ENCODE results near the gene LENG8. TPM values are rescaled to one million over a fixed set of nuclear protein-coding genes. Genes with fewer than 3 reads are reported as not detected.
A peak's percentile ranks its signal among the peaks of the same experiment; 100 is the strongest.

Gene LENG8
- total RNA-seq, 1 donor from 2014 or later, result 196 TPM

DNA sequence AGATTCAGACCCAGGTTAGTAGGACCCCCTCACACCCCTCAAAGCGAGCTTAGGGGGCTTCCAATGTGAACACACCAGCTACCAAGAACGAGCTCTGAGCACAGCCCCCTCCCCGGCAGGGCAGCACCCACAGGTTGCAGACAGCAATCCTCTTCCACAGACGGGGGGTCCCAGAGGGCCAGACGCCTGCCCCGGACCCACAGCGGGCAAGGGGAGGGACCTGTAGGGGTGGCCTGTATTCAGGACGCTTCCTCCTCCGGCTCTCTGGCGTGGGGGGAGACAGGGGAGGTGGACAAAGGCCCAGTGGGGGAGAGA is 29.0 kb upstream of the LENG8 start:
- H3K27me3 Mint-ChIP-seq, result peaks cover 43% of the 10 kb centered on the region
- no peak overlapping the region for H3K27ac Mint-ChIP-seq
- no peaks in the 10 kb centered on the region for H3K9me3 Mint-ChIP-seq
- H3K4me1 Mint-ChIP-seq (ENCODE audit: unreplicated experiment), result peaks cover 20% of the 10 kb centered on the region
- H3K36me3 Mint-ChIP-seq, result peaks cover 5% of the 10 kb centered on the region
- TF ChIP-seq, protein P1, sequence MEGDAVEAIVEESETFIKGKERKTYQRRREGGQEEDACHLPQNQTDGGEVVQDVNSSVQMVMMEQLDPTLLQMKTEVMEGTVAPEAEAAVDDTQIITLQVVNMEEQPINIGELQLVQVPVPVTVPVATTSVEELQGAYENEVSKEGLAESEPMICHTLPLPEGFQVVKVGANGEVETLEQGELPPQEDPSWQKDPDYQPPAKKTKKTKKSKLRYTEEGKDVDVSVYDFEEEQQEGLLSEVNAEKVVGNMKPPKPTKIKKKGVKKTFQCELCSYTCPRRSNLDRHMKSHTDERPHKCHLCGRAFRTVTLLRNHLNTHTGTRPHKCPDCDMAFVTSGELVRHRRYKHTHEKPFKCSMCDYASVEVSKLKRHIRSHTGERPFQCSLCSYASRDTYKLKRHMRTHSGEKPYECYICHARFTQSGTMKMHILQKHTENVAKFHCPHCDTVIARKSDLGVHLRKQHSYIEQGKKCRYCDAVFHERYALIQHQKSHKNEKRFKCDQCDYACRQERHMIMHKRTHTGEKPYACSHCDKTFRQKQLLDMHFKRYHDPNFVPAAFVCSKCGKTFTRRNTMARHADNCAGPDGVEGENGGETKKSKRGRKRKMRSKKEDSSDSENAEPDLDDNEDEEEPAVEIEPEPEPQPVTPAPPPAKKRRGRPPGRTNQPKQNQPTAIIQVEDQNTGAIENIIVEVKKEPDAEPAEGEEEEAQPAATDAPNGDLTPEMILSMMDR (conservative IDR thresholded peaks at IDR 0.05), result no peak
- H3K4me3 Mint-ChIP-seq, result peak overlapping the region; percentile 54
- no peak for DNase-seq (ENCODE audit: extremely low spot score, unreplicated experiment)

DNA sequence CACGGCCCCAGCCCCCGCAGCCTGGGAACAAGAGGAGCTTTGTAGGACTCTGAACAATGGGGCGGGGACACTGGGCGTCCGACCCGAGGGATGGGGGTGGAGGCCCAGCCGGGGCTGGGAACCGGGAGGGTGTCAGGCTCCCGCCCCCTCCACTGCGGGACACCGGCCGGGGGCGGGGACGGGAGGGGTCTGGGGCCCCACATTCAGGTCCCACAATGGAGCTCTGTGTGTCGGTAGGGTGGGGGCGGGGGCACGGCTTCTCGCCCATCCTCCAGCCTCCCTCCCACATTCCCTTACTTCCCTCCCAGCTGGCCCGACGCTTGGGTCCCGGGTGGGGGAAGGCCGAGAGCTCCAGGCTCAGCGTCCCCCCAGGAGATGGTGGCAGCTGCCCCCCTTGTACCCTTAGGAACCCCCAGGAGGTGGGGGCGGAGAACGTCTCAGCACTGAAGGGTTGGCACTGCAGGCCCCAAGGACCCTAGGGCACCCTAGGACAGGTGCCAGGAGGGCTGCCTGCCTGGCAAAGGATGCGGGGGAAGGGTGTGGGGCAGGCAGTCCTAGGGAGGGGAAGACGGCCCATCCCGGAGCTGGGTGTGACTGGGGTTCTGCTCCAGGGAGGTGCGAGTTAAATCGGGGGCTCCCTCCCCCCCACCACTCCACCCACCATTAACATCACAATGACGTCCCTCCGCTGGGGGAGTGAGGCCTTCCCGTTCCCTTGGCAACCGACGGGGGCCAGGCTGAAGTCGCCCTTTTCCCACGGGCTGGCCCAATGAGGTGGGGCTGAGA is 28.4 kb upstream of the LENG8 start:
- Mint-ChIP-seq H3K27ac (no peak overlapping the region), H3K4me3 (no peak overlapping the region), H3K9me3 (no peaks in the 10 kb centered on the region), H3K27me3 (peaks cover 47% of the 10 kb centered on the region), H3K36me3 (peaks cover 5% of the 10 kb centered on the region), H3K4me1 (ENCODE audit: unreplicated experiment) (peaks cover 20% of the 10 kb centered on the region)
- DNase-seq (ENCODE audit: extremely low spot score, unreplicated experiment), result no peak
- TF ChIP-seq, protein P1 (conservative IDR thresholded peaks at IDR 0.05), result no peak

DNA sequence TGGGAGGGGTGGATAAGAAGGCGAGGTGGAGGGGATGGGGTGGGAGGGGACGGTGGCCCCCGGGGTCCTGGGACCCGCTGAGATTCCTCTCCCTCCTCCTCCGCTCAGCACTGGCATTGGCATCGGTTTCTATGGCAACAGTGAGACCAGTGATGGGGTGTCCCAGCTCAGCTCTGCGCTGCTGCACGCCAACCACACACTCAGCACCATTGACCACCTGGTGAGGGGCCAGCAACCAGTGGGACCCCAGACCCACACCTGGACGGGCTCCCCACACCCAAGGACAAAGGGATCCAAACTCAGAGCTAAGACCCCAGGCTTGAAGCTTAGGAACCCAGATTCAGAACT is 27.9 kb upstream of the LENG8 start:
- Mint-ChIP-seq H3K27me3 (peaks cover 47% of the 10 kb centered on the region), H3K36me3 (peaks cover 5% of the 10 kb centered on the region), H3K27ac (no peak overlapping the region), H3K4me1 (ENCODE audit: unreplicated experiment) (peaks cover 20% of the 10 kb centered on the region), H3K9me3 (no peaks in the 10 kb centered on the region), H3K4me3 (no peak overlapping the region)
- TF ChIP-seq, protein P1 (conservative IDR thresholded peaks at IDR 0.05), result no peak
- DNase-seq (ENCODE audit: extremely low spot score, unreplicated experiment), result no peak

DNA sequence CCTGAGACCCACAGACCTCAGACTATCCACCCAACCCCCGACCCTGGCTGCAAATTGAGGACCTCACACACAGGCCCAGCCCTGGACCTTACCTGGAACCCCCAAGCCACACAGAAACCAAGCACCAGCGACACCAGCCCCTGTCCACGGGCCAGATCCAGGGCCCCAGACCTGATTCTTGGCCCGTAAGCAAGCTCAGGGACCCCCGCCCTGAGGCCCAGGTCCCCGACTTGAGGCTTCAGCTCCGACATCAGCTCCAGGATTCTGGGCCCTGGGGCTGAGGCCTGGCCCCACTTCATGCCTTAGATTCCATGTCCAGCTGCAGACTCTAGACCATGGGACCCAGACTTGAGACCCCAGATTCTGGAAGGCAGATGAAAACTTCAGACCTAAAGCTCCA is 27.5 kb upstream of the LENG8 start:
- TF ChIP-seq, protein P1 (conservative IDR thresholded peaks at IDR 0.05), result no peak
- Mint-ChIP-seq H3K4me3 (no peak overlapping the region), H3K9me3 (no peaks in the 10 kb centered on the region), H3K27ac (no peak overlapping the region), H3K4me1 (ENCODE audit: unreplicated experiment) (peaks cover 20% of the 10 kb centered on the region), H3K27me3 (peaks cover 50% of the 10 kb centered on the region), H3K36me3 (peaks cover 5% of the 10 kb centered on the region)
- DNase-seq (ENCODE audit: extremely low spot score, unreplicated experiment), result no peak

DNA sequence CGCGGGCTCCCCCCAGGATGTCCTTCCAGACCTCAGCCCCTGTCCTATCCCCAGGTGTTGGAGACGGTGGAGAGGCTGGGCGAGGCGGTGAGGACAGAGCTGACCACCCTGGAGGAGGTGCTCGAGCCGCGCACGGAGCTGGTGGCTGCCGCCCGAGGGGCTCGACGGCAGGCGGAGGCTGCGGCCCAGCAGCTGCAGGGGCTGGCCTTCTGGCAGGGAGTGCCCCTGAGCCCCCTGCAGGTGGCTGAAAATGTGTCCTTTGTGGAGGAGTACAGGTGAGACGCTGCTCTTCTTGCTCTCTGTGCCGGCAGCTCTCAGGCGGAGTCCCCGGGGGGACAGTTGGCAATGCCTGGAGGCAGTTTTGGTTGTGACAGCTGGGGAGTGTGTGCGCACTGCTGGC is 26.9 kb upstream of the LENG8 start:
- Mint-ChIP-seq H3K27ac (no peak overlapping the region), H3K4me3 (no peak overlapping the region), H3K36me3 (peaks cover 4% of the 10 kb centered on the region), H3K9me3 (no peaks in the 10 kb centered on the region), H3K4me1 (ENCODE audit: unreplicated experiment) (peaks cover 18% of the 10 kb centered on the region), H3K27me3 (peaks cover 50% of the 10 kb centered on the region)
- DNase-seq (ENCODE audit: extremely low spot score, unreplicated experiment), result no peak
- TF ChIP-seq, protein P1 (conservative IDR thresholded peaks at IDR 0.05), result no peak
